KMS-11 (cell line): ENCODE data around the gene PLA2G4E.

Experiments used
- H2AFZ ChIP-seq: fragments of 200-600 bp; sonication (generic); 2 replicates; pipeline ENCODE4 v1.6.1; 2016; ENCODE audit warnings: antibody characterized with exemption, mixed run types, low read depth
- H3K27ac ChIP-seq: fragments of 200-600 bp; sonication (generic); 2 replicates; pipeline ENCODE4 v1.6.1; 2016; ENCODE audit warnings: mild to moderate bottlenecking, mixed run types
- H3K27me3 ChIP-seq: fragments of 200-600 bp; sonication (generic); 2 replicates; pipeline ENCODE4 v1.6.1; 2017; ENCODE audit warnings: mild to moderate bottlenecking, low read depth, mixed run types, moderate library complexity; ENCODE audit not compliant: insufficient read depth
- H3K36me3 ChIP-seq: fragments of 200-600 bp; sonication (generic); 2 replicates; pipeline ENCODE4 v1.6.1; 2017; ENCODE audit warnings: mild to moderate bottlenecking, mixed run types; ENCODE audit not compliant: insufficient read depth
- H3K4me1 ChIP-seq: fragments of 200-600 bp; sonication (generic); 2 replicates; pipeline ENCODE4 v1.6.1; 2016; ENCODE audit warnings: mild to moderate bottlenecking, low read depth, mixed run types; ENCODE audit not compliant: poor library complexity, severe bottlenecking
- H3K4me2 ChIP-seq: fragments of 200-600 bp; sonication (generic); 2 replicates; pipeline ENCODE4 v1.7.0; 2016; ENCODE audit warnings: mild to moderate bottlenecking, mixed run types
- H3K4me3 ChIP-seq: fragments of 200-600 bp; sonication (generic); IDR thresholded peaks from 2 replicates; pipeline ENCODE4 v1.6.1; 2017; ENCODE audit warnings: low read depth, low read length, mixed read lengths; ENCODE audit not compliant: insufficient read depth
- H3K79me2 ChIP-seq: fragments of 200-600 bp; sonication (generic); 2 replicates; pipeline ENCODE4 v1.6.1; 2016; ENCODE audit warnings: low read depth, mixed run types; ENCODE audit not compliant: insufficient read depth
- H3K9ac ChIP-seq: fragments of 200-600 bp; sonication (generic); 2 replicates; pipeline ENCODE4 v1.6.1; 2016; ENCODE audit warnings: mild to moderate bottlenecking, mixed run types
- H4K20me1 ChIP-seq: fragments of 200-600 bp; sonication (generic); 2 replicates; pipeline ENCODE4 v1.6.1; 2016; ENCODE audit warnings: mild to moderate bottlenecking, mixed run types; ENCODE audit not compliant: insufficient read depth
- CTCF ChIP-seq: fragments of 200-600 bp; sonication (generic); conservative IDR thresholded peaks from 2 replicates; pipeline ENCODE4 v1.6.1; 2017; ENCODE audit warnings: low read depth, mild to moderate bottlenecking, antibody characterized with exemption, low read length, moderate library complexity, mixed read lengths

PLA2G4E gene

GRCh38 chr15:42048821-42049200 lies 28.0 kb upstream of the PLA2G4E start:
- H3K27me3 ChIP-seq: no peaks in the 10 kb centered on the region
- H2AFZ ChIP-seq: no peak overlapping the region
- no peak overlapping the region for H3K9ac ChIP-seq
- H3K4me3 ChIP-seq: no peak overlapping the region
- no peak overlapping the region for H3K27ac ChIP-seq
- H3K36me3 ChIP-seq: no peaks in the 10 kb centered on the region
- no peak for TF ChIP-seq CTCF
- no peaks in the 10 kb centered on the region for H3K4me1 ChIP-seq
- H3K4me2 ChIP-seq: no peak overlapping the region
- no peaks in the 10 kb centered on the region for H4K20me1 ChIP-seq
- H3K79me2 ChIP-seq: no peaks in the 10 kb centered on the region

- TF ChIP-seq CTCF: no peak
- Histone ChIP-seq H3K4me1 (no peaks in the 10 kb centered on the region), H3K4me2 (no peak overlapping the region)
Measured at GRCh38 chr15:42048080-42048820, 27.4 kb upstream of the PLA2G4E start.

GRCh38 chr15:42046597-42046996 lies 25.8 kb upstream of the PLA2G4E start:
- Histone ChIP-seq H3K27me3 (no peaks in the 10 kb centered on the region), H3K27ac (no peak overlapping the region), H3K4me2 (no peak overlapping the region), H3K79me2 (no peaks in the 10 kb centered on the region), H2AFZ (no peak overlapping the region), H3K4me3 (no peak overlapping the region), H3K4me1 (no peaks in the 10 kb centered on the region), H4K20me1 (no peaks in the 10 kb centered on the region), H3K36me3 (no peaks in the 10 kb centered on the region), H3K9ac (no peak overlapping the region)
- no peak for TF ChIP-seq CTCF

More at GRCh38 chr15:42048080-42048820, 27.4 kb upstream of the PLA2G4E start:
- Histone ChIP-seq H3K4me3 (no peak overlapping the region), H3K79me2 (no peaks in the 10 kb centered on the region), H3K27me3 (no peaks in the 10 kb centered on the region), H3K9ac (no peak overlapping the region), H3K36me3 (no peaks in the 10 kb centered on the region), H3K27ac (no peak overlapping the region), H4K20me1 (no peaks in the 10 kb centered on the region), H2AFZ (no peak overlapping the region)

GRCh38 chr15:42045211-42045615 lies 24.4 kb upstream of the PLA2G4E start:
- Histone ChIP-seq H3K4me3 (no peak overlapping the region), H3K27me3 (no peaks in the 10 kb centered on the region), H3K9ac (no peak overlapping the region), H3K4me1 (no peaks in the 10 kb centered on the region), H3K79me2 (no peaks in the 10 kb centered on the region), H3K36me3 (no peaks in the 10 kb centered on the region), H2AFZ (no peak overlapping the region), H4K20me1 (no peaks in the 10 kb centered on the region), H3K27ac (no peak overlapping the region), H3K4me2 (no peak overlapping the region)
- no peak for TF ChIP-seq CTCF
